GM12878 (cell line): ENCODE data around the gene RALB. TPM values are rescaled to one million over a fixed set of nuclear protein-coding genes. Genes with fewer than 3 reads are reported as not detected.

Experiments used
- CHD1 ChIP-seq: IDR thresholded peaks from 2 replicates; pipeline ENCODE4 v1.6.1; 2012; ENCODE audit warnings: low read depth, low read length, improper control_type of control experiment
- MYB ChIP-seq: fragments of 150-350 bp; IDR thresholded peaks from 2 replicates; pipeline ENCODE4 v1.6.1; 2014; ENCODE audit warnings: mild to moderate bottlenecking, low read depth, low read length, borderline replicate concordance
- POLR2AphosphoS2 ChIP-seq: IDR thresholded peaks from 2 replicates; pipeline ENCODE4 v1.6.1; 2011; ENCODE audit warnings: low read depth, mild to moderate bottlenecking, low read length, improper control_type of control experiment, moderate library complexity
- RCOR1 ChIP-seq: conservative IDR thresholded peaks from 2 replicates; pipeline ENCODE4 v1.6.1; 2012; ENCODE audit warnings: low read depth, low read length, improper control_type of control experiment
- SIN3A ChIP-seq: IDR thresholded peaks from 2 replicates; pipeline ENCODE4 v1.6.1; 2012; ENCODE audit warnings: low read depth, low read length, improper control_type of control experiment
- YY1 ChIP-seq: IDR thresholded peaks from 2 replicates; pipeline ENCODE4 v1.6.1; 2011; ENCODE audit warnings: low read depth, mild to moderate bottlenecking, low read length
- polyA plus RNA-seq, 11 experiments: library from polyadenylated mRNA; depleted of rRNA in 4 of 11; unstranded in 6 of 11; stranded (reverse) in 5 of 11; fragments of >200 nt; fragmentation: Nextera tagmentation in 4 of 11; fragmentation: Illumina TruSeq in 1 of 11; extraction: Ambion mirVana in 4 of 11; extraction: Trizol in 1 of 11; gene quantifications; 1 replicate in 1 of 11; 2 replicates in 10 of 11; pipeline versions ENCODE4 v1.2.1 to v1.2.3, GENCODE V29; 2011 to 2016; ENCODE audit warnings: inconsistent platforms in 2 of 11, missing spikeins in 2 of 11, low read depth in 1 of 11
- total RNA-seq, 4 experiments: library from RNA; depleted of rRNA in 3 of 4; stranded (reverse); fragments of >200 nt in 3 of 4; fragmentation: Illumina TruSeq in 1 of 4; extraction: Trizol in 1 of 4; gene quantifications; 2 replicates each; pipeline versions ENCODE4 v1.2.1 to v1.2.3, GENCODE V29; 2013 to 2021
- TF ChIP-seq, protein P1 (sequence below): fragments of 450-650 bp; IDR thresholded peaks from 2 replicates; pipeline ENCODE4 v1.6.1; 2017; ENCODE audit warnings: mild to moderate bottlenecking, moderate library complexity
- TF ChIP-seq, protein P2 (sequence below): fragments of 450-650 bp; formaldehyde crosslinking; IDR thresholded peaks from 2 replicates; pipeline ENCODE4 v1.4.0; 2020; ENCODE audit warnings: mild to moderate bottlenecking, moderate library complexity
- TF ChIP-seq, protein P3 (sequence below): fragments of 450-650 bp; IDR thresholded peaks from 2 replicates; pipeline ENCODE4 v1.6.1; 2016; ENCODE audit warnings: mild to moderate bottlenecking

Gene RALB
- total and polyA plus RNA-seq, 10 of the 15 experiments (the other 5 are each of a cell fraction or from before 2014, with no cell fraction given): 8.3 to 54.0 (median 24.2) TPM

DNA sequence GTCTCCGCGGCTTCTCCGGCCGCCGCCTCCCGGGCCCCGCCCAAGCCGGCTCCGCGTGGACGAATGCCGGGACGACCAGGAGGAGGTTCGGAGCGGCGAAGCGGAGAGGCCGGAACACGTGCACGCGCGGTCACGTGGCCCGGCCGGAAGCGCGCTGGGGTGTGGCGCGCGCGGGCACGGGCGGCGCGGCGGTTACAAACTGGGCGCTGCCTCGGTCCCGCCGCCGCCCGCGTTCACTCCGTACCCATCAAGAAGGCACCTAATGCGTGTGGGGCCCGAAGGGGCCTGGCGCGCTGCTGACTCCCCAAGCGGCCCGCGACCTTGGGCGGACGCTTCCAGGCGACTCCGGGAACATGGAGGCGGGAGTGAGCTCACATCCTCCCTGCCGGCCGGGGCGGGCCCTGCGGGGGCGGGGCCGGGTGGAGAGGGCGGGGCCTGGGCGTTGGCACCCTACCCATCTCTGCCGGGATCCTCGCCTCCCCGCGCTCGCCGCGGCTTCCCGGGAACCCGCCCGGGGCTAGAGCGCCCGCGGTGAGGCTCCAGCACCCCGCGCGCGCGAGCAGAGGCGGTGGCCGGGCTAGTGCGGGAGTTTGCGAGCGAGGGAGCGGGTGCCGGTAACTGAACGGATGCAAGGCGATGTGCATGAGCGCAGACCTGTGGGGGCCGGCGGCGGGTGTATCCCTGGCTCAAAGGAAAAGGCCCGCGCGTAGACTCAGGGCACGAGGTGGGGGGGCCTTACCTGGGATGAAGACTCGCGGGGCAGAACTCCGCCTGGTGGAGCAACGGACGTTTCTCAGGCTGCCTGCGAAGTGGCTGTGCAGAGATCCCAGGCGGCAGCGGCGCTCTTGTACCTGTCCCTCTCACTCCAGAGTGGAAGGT is 29.4 kb upstream of the RALB start, which contains the start of gene TMEM185B (continued):
- TF ChIP-seq, protein P1, sequence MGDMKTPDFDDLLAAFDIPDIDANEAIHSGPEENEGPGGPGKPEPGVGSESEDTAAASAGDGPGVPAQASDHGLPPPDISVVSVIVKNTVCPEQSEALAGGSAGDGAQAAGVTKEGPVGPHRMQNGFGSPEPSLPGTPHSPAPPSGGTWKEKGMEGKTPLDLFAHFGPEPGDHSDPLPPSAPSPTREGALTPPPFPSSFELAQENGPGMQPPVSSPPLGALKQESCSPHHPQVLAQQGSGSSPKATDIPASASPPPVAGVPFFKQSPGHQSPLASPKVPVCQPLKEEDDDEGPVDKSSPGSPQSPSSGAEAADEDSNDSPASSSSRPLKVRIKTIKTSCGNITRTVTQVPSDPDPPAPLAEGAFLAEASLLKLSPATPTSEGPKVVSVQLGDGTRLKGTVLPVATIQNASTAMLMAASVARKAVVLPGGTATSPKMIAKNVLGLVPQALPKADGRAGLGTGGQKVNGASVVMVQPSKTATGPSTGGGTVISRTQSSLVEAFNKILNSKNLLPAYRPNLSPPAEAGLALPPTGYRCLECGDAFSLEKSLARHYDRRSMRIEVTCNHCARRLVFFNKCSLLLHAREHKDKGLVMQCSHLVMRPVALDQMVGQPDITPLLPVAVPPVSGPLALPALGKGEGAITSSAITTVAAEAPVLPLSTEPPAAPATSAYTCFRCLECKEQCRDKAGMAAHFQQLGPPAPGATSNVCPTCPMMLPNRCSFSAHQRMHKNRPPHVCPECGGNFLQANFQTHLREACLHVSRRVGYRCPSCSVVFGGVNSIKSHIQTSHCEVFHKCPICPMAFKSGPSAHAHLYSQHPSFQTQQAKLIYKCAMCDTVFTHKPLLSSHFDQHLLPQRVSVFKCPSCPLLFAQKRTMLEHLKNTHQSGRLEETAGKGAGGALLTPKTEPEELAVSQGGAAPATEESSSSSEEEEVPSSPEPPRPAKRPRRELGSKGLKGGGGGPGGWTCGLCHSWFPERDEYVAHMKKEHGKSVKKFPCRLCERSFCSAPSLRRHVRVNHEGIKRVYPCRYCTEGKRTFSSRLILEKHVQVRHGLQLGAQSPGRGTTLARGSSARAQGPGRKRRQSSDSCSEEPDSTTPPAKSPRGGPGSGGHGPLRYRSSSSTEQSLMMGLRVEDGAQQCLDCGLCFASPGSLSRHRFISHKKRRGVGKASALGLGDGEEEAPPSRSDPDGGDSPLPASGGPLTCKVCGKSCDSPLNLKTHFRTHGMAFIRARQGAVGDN: peak; percentile 98
- TF ChIP-seq MYB: no peak
- TF ChIP-seq, protein P2, sequence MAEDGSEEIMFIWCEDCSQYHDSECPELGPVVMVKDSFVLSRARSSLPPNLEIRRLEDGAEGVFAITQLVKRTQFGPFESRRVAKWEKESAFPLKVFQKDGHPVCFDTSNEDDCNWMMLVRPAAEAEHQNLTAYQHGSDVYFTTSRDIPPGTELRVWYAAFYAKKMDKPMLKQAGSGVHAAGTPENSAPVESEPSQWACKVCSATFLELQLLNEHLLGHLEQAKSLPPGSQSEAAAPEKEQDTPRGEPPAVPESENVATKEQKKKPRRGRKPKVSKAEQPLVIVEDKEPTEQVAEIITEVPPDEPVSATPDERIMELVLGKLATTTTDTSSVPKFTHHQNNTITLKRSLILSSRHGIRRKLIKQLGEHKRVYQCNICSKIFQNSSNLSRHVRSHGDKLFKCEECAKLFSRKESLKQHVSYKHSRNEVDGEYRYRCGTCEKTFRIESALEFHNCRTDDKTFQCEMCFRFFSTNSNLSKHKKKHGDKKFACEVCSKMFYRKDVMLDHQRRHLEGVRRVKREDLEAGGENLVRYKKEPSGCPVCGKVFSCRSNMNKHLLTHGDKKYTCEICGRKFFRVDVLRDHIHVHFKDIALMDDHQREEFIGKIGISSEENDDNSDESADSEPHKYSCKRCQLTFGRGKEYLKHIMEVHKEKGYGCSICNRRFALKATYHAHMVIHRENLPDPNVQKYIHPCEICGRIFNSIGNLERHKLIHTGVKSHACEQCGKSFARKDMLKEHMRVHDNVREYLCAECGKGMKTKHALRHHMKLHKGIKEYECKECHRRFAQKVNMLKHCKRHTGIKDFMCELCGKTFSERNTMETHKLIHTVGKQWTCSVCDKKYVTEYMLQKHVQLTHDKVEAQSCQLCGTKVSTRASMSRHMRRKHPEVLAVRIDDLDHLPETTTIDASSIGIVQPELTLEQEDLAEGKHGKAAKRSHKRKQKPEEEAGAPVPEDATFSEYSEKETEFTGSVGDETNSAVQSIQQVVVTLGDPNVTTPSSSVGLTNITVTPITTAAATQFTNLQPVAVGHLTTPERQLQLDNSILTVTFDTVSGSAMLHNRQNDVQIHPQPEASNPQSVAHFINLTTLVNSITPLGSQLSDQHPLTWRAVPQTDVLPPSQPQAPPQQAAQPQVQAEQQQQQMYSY: no peak
- no peak for TF ChIP-seq RCOR1
- no peak; the same call in 1 of the 2 replicates for TF ChIP-seq SIN3A
- TF ChIP-seq CHD1: no peak
- TF ChIP-seq, protein P3, sequence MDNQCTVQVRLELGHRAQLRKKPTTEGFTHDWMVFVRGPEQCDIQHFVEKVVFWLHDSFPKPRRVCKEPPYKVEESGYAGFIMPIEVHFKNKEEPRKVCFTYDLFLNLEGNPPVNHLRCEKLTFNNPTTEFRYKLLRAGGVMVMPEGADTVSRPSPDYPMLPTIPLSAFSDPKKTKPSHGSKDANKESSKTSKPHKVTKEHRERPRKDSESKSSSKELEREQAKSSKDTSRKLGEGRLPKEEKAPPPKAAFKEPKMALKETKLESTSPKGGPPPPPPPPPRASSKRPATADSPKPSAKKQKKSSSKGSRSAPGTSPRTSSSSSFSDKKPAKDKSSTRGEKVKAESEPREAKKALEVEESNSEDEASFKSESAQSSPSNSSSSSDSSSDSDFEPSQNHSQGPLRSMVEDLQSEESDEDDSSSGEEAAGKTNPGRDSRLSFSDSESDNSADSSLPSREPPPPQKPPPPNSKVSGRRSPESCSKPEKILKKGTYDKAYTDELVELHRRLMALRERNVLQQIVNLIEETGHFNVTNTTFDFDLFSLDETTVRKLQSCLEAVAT: no peak
- peak; percentile 84 for TF ChIP-seq YY1
- peak; percentile 86; the same call in 1 of the 2 replicates for TF ChIP-seq POLR2AphosphoS2
